HG03457 (cell line): ENCODE measurements around the gene ACSF2.
"Not testable (repeated sequence)": the region's sequence is repeated elsewhere in the genome, so short reads cannot be mapped to it uniquely, and the experiment has no call there.

Source experiments
- ATAC-seq: cut with Tn5 transposase; IDR thresholded peaks from one replicate; pipeline ENCODE4 v1.9.1; 2021; ENCODE audit warnings: moderate number of reproducible peaks; ENCODE audit not compliant: unreplicated experiment

ACSF2 gene

DNA sequence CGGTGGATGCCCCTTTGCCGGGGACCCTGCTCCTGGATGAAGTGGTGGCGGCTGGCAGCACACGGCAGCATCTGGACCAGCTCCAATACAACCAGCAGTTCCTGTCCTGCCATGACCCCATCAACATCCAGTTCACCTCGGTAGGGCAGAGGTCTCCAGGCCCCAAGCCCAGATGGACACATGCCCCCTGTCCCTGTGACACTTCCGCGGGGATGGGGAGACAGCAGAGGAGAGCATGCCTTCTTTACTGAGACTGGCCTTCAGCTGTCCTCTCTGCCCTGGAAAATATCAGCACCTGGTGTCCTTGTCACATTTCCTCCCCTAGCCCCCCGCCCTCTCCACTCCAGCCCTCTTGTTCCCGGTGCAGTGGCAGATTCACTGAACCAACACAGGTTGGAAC lies 36.4 kb downstream of the ACSF2 start:
- ATAC-seq, result no peak

- no peak for ATAC-seq
Observed at GRCh38 chr17:50464121-50464520, 38.1 kb downstream of the ACSF2 start.

GRCh38 chr17:50464736-50465135 lies 38.7 kb downstream of the ACSF2 start:
- no peak for ATAC-seq

DNA sequence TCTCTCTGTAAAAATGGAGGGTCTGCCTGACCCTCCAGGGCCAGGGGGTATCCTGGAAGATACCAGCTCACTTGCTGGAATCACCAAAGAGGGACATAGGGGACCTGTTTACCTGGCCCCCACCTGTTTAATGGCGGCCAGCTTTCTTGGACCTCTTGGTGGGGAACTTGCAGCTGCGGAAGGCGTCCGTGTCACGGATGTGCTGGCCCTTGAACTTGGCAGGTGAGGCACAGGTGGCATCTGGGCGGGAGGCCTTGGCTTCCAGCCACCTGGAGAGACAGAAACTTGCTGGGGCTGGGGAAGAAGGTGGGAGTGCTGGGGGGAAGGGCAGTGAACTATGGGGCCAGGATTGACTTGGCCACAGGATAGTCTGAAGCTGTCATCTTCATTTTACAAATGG lies 39.2 kb downstream of the ACSF2 start:
- no peak for ATAC-seq

GRCh38 chr17:50465635-50466034 lies 39.6 kb downstream of the ACSF2 start:
- ATAC-seq, result no peak

DNA sequence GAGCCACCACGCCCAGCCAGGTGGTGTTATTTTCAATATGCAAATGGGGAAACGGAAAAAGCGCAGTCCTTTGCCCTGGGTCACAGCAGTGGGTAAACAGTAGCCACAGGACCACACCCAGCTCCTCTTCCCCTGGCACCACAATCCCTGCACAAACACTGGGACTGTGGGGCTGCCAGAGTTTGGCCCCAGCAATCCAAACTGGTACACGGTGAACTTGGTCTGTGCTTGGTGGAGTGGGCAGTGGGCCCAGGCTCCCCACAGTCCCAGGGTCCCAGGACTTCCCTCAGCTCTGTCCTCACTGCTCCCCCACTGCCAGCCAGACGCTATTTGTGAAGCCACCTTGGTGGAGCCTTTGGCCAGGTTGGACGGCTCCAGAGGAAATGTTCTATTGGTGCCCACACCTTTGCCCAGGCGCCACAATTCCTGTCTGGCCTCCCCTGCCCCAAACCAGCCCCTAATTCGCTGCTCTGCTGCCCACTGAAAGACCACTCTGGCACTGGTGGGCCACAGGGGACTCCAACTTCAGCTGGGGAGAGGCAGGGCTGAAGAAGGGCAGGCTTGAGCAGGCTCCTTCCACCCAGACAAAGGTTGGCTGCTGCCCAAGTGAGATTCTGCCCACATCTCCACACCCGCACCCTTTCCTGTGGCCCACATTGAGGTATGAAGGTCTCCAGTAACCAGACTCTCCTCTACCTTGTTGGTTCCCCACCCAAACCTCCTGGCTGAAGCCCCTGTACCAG lies 40.5 kb downstream of the ACSF2 start:
- ATAC-seq, result no peak

- no peak for ATAC-seq
Observed at GRCh38 chr17:50467114-50467854, 41.3 kb downstream of the ACSF2 start.

DNA sequence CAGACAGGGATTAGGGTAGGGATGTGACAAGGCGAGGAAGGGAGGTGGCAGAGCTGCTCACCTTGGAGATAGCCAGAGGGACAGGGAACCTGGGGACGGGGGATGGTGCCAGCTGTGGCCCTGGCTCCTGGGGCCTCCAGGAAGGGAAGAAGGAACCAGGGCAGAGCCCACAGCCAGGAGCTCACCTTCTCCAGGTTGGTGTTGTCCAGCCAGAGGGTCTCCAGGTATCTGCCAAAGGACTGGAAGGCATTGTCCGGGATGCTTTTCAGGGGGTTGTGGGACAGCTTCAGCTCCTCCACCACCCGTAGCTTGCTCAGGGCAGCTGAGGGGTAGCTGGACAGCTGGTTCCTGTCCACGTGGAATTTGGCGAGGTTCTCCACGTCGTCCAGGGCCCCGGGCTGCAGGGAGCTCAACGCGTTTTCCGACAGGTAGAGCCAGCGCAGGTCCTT lies 41.9 kb downstream of the ACSF2 start:
- ATAC-seq, result no peak

DNA sequence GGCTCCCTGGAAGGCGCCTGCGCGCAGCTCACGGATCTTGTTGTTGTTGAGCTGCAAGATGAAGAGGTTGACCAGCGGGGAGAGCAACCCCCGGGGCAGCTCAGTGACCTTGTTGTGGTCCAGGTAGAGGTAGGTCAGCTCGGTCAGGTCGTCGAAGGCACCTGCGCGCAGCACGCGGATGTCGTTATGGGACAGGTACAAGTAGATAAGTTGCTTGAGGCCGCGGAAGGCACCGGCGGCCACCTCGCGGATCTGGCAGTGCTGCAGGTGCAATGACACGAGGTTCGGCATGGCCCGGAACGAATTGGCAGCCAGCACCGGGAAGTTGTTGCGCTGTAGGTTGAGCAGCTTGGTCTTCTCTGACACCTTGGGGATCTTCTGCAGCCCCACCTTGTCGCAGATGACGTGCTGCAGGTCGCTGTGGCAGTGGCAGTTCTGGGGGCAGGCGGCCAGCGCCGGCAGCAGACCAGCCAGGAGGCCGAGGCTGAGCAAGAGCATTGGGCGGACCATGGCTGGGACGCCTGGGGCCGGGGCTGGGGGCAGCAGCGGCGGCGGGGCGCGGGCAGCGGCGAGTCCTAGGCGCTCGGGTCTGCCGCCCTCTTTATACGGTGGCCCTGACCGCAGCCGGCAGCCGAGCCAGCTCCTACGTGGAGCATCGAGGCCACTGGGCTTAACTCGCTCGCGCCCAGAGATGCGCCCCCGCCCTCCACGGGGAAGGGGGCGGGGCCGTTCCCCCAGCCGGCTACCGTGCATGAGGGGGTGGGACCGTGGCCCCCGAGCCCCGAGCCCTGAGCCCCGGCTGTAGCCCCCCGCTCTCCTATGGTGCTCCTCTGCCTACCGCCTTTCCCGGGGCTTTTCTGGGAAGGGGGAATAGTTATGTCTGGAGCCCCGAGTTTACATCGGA lies 42.5 kb downstream of the ACSF2 start, which contains the start of gene CHAD:
TSS of gene CHAD (minus strand) at position 577 of the 904 bp plus-strand sequence. CDS start at position 510, 67 bp downstream.
- ATAC-seq, result no peak

DNA sequence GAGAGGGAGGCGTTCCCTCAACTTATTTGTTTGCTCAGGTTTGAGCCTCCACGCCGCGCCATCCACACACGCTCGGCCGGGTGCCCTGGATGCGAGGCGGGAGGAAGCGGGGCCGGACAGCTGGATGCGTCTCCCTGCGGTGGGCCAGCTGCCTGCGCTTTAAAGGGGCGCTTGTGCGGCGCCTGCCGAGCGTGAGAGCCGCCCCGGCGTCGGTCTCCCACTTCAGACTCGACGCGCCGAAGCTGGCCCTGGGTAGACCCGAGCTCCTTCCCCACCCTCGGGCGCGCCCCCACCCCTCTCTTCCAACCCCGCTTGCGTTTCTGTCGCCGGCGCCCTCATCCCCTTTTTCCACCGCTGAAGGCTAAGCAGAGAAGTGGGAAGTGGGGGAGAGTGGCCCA lies 43.2 kb downstream of the ACSF2 start:
- ATAC-seq, result no peak

GRCh38 chr17:50469671-50470305 lies 43.8 kb downstream of the ACSF2 start:
- ATAC-seq, result no peak

DNA sequence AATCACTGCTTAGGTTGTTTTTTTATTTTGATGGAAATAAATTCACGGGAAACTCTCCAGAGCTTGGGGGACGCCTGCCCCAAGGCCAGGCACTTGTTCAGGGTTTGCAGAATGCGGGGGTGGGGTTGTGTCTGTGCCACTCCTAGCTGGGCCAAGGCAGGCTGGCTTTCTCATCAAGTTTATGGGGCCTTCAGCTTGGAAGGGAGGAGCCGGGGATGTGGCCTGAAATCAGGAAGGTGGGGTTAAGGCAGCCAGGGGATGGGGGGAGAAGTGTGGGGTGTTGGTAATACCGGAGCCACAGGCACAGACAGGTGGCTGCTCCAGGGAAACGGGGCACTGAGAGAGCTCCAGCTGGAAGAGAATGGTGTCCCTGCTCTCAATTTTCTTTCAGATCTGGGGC lies 44.4 kb downstream of the ACSF2 start:
- no peak for ATAC-seq

GRCh38 chr17:50471009-50471905 lies 45.2 kb downstream of the ACSF2 start:
- no peak for ATAC-seq

- no peak for ATAC-seq
Observed at GRCh38 chr17:50472286-50472685, 46.3 kb downstream of the ACSF2 start.

DNA sequence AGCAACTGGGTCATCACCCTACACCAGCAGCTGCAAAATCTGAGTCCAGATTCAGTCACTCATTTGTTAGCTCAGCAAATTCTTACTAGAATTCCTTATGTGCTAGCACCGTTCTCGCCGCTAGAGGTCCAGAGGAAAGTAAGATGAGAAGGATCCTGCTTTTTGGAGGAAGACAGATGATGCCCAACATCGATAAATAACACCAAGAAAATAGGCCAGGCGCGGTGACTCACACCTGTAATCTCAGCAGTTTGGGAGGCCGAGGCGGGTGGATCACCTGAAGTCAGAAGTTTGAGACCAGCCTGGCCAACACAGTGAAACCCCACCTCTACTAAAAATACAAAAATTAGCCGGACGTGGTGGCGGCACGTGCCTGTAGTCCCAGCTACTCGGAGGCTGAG lies 46.7 kb downstream of the ACSF2 start:
- not testable (repeated sequence) for ATAC-seq

DNA sequence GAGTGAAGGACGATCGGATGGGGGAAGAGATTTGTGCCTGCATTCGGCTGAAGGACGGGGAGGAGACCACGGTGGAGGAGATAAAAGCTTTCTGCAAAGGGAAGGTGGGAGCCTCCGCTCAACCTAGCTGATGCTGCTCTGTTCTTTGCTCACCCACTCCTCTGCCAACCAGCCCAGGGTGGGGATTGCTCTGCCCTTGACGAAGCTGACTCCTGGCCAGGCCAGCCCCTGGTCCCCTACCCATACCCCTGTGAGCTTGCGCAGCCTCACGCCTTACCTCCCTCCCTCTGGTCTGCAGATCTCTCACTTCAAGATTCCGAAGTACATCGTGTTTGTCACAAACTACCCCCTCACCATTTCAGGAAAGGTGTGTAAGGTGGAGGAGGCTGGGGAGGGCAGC lies 47.9 kb downstream of the ACSF2 start:
- no peak for ATAC-seq

GRCh38 chr17:50474523-50474922 lies 48.5 kb downstream of the ACSF2 start:
- no peak for ATAC-seq

- ATAC-seq, result no peak
Observed at GRCh38 chr17:50475362-50475761, 49.3 kb downstream of the ACSF2 start.

DNA sequence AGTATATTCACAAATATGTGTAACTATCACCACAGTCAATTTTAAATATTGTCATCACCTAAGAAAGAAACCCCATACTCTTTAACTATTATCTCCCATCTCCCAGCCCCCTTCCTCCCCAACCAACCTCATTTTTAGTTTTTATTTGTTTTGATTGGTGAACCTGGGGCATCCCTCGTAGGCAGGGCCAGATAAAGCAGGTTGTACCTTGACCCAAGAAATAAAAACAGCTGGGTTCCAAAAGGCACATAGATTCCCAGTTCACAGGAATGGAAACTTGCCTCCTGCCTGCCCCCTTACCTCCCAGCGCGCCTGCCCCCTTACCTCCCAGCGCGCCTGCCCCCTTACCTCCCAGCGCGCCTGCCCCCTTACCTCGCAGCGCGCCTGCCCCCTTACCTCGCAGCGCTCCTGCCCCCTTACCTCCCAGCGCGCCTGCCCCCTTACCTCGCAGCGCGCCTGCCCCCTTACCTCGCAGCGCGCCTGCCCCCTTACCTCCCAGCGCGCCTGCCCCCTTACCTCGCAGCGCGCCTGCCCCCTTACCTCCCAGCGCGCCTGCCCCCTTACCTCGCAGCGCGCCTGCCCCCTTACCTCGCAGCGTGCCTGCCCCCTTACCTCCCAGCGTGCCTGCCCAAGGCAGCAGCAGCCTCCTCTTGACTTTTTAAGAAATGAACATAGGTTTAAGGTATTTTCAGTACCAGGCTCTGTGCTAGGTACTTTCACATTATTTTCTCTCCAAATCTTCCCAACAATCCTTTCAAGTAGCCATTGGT lies 49.9 kb downstream of the ACSF2 start:
- not testable (repeated sequence) for ATAC-seq
